GM12801 (cell line): ENCODE results near the gene ABCA3.

Experiments used
- TF ChIP-seq, protein P1 (sequence below): IDR thresholded peaks from one replicate; pipeline ENCODE4 v1.5.1; 2011; ENCODE audit warnings: control low read depth; ENCODE audit not compliant: insufficient read length; ENCODE audit errors: extremely low read depth

ABCA3 gene

DNA sequence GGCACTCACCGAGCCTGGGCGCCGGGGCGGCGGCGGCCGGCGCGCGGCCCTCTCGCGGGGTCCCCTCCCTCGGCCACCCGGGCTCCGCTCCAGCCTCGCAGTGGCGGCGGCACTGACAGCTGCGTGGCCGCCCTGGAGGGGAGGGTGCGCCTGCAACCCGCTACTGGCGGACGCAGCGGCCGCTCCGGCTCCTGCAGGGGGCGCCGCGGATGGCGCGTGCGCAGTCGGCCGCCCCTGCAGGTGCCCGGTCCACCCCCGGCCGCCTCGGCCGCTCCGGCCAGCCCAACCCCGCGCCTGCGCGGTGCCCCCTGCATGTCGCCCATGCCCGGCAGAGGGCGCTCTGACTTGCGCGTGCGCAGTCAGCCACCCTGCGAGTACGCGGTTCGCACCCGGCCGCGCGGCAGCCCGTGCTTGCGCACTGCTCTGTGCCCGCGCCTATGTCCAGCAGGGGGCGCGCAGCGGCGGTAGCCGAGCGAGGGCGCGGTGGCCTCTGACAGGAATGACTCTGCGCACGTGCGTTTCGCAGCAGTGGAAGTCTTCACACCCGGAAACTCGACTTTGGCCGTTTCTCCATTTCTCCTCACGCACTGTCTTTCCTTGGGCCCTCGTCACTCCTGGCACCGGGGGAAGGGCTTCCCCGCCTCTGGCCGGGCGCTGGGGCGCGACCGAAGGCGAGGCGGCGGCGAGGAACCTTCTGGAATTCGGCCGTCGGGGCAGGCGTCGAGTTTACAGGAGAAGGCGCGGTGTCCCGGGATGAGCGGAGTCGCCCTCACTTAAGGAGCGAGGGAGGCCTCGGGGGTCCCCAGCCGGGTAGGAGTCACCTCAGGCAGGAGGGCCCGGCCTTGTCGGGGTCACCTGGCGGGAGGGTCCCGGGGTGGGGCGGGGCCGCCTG lies at the start of gene ABCA3:
Gene ABCA3 (minus strand): TSS at position 165 of the 892 bp plus-strand sequence. CDS start 14,262 bp downstream, outside the sequence.
- TF ChIP-seq, protein P1, sequence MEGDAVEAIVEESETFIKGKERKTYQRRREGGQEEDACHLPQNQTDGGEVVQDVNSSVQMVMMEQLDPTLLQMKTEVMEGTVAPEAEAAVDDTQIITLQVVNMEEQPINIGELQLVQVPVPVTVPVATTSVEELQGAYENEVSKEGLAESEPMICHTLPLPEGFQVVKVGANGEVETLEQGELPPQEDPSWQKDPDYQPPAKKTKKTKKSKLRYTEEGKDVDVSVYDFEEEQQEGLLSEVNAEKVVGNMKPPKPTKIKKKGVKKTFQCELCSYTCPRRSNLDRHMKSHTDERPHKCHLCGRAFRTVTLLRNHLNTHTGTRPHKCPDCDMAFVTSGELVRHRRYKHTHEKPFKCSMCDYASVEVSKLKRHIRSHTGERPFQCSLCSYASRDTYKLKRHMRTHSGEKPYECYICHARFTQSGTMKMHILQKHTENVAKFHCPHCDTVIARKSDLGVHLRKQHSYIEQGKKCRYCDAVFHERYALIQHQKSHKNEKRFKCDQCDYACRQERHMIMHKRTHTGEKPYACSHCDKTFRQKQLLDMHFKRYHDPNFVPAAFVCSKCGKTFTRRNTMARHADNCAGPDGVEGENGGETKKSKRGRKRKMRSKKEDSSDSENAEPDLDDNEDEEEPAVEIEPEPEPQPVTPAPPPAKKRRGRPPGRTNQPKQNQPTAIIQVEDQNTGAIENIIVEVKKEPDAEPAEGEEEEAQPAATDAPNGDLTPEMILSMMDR: peak; percentile 28

DNA sequence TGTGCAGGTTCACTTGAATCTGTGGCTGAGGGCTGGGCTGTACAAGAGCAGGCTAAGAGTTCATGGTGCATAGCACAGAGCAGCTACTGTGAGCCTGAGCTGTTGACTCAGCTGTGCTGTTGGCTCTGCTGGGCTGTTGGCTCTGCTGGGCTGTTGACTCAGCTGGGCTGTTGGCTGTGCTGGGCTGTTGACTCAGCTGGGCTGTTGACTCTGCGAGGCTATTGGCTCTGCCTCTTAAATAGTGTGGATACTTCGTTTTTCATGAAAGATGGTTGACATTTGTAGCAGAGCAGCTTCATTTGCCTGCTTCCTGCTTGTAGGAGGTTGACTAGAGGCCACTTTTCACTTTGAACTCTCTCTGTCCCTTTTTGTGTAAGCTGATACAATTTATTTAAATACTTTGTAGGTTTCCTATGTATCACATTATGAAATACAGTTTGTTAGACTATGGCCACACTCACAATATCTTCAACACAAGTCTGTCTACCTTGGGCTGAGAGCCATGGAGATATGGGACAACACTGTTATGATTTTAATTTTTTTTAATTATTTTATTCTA lies 48.4 kb upstream of the ABCA3 start:
- TF ChIP-seq, protein P1: no peak

DNA sequence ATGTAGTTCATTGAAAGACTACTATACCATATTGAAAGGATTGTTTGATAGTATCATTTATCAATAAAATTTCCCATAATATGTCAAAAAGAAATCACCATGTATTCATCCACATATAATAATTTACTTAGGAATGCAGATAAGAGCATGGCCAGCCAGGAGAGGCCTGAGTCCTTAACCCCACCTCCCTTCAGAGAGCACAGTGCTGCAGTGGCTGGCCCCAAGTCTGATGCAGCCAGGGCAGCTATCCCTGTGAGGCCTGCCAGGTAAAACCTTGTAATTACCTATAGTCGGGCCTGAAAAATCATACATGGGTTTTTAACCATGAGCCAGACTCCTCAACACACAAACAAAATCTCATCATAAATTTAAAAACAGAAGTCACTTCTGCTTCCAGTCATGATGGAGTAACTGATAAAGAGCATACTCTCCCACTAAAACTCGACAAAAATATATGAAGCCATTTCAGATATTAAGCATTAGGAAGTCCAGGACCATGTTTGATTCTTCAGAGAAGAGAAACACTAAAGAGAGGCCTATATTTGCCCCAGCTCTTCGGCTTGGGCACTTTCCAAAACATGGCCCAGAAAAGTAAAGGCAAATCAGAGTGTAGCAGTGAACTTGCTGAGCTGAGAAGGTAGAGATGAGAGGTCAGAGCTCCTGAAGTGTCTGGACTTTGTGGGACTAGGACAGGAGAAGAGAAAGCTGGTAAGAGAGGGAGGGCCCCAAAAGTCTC lies 47.8 kb upstream of the ABCA3 start:
- TF ChIP-seq, protein P1: no peak

DNA sequence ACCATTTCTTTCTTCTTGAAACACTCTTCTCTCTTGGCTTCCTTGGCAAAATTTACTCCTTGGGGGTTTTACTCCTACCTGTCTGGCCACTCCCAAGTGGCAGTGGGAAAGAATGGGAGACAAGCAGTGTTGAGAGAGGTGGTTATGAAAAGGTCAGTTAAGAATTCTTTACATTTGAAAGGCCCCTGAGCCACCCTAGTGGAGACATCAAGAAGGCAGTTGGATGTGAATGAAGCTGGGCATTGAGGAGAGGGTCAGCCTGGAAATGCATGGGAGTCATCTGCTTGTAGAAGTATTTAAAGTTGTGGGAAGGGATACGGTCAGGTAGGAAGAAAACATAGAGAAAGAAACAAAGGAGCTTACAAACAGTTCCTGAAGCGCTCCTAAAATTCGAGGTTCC lies 46.5 kb upstream of the ABCA3 start:
- TF ChIP-seq, protein P1: no peak

DNA sequence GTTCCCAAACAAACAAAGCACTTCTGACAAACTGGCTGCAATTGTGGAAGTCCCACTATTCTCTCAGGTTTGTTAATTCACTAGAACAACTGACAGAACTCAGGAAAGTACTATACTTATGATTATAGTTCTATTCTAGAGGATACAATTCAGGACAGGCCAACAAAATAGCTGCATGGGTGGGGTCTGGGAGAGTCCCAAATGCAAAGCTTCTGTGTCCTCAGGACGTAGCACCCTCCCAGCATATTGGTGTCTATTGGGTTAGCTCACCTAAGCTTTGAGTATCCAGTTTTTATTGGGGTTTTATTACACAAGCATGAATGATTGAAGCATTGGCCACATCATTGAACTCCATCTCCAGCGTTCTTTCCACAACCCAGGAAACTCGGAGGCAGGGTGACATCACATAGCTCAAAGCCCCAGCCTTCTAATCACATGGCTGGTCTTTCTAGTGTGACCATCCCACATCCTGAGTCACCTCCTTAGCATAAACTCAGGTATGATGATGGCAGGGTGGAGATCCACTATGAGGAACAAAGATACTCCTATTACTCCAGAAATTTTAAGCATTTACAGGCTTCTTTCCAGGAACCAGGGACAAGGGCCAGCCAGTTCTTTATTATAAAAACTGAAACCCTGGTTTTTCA lies 44.8 kb upstream of the ABCA3 start:
- TF ChIP-seq, protein P1: no peak

DNA sequence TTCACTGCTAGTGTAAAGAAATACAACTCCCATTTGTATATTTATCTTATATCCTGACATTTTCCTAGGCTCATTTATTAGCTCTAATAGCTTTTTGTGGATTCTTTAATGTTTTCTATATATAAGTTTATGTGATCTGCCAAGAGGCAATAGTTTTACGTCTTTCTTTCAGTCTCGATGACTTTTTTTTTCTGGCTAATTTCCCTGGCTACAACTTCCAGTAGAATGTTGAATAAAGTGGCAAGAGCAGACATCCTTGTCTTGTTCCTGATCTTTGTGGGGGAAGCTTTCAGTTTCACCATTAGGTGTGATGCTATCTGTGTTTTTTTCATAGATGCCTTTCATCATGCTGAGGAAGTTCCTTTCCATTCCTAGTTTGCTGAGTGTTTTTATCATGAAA lies 43.9 kb upstream of the ABCA3 start:
- TF ChIP-seq, protein P1: no peak

DNA sequence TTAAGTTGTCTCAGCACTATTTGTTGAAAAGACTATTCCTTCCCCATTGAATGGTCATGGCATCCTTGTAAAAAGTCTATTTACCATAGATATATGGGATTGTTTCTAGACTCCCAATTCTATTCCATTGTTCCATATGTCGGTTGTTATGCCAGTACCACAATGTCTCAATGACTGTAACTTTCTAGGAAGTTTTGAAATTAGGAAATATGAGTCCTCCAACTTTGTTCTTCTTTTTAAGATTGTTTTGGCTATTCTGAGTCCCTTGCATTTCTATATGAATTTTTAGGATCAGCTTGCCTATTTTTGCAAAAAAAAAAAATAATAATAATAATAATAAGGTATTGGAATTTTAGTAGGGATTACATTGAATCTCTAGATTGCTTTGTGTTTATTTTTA lies 43.0 kb upstream of the ABCA3 start:
- TF ChIP-seq, protein P1: no peak
